NCI-H524 (cell line): ENCODE measurements around the gene BMF.
"Not testable (repeated sequence)": the region's sequence is repeated elsewhere in the genome, so short reads cannot be mapped to it uniquely, and the experiment has no call there.

Experiments used
- DNase-seq, 2 experiments: peaks; one replicate each; lab custom pipeline; 2025; lab: John Stamatoyannopoulos, UW

Gene BMF, protein sequence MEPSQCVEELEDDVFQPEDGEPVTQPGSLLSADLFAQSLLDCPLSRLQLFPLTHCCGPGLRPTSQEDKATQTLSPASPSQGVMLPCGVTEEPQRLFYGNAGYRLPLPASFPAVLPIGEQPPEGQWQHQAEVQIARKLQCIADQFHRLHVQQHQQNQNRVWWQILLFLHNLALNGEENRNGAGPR

DNA sequence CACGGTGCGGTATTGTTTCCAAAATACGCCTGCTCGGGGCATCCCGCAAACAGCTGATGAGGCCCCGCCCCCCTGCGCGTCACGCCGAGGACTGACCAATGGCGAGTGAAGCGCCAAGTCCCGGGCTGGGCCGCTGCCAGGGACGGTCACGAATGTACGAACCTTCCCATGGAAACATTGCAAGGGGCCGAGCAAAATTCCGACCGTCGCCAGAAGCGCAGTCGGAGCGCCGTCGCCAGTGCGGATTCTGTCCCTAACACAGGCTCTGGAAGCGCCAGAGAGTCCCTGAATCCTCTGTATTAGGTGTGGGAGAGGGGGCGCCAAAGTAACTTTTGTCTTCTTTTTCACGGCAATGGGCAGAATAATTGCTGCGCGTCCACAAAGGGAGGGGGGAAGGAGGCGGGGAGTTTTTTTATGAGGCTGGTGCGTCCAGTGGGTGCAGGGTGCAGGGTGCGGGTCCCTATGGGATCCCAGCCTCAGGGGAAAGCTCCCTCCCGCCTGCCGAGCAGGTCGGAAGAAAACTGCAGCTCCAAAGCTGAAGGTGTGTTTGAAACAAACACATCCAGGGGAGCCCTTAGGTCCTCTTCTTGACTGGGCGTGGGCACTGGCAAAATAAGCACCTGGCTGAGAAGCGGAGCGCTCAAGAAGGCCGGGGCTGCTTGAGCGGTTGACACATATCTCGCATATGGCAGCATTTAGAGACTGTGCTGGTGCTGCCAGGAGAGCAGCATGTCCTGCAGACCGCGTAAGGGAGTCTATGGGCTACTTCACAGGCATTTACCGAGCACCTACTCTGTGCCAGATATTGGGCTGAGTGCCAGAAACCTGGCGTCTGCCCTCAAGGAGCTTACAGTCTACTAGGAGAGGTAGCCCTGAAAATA, at the start of gene BMF:
Gene BMF (minus strand): TSS at position 25 of the 881 bp plus-strand sequence. CDS start 2,793 bp downstream, outside the sequence.
- DNase-seq: peak; percentile 99

DNA sequence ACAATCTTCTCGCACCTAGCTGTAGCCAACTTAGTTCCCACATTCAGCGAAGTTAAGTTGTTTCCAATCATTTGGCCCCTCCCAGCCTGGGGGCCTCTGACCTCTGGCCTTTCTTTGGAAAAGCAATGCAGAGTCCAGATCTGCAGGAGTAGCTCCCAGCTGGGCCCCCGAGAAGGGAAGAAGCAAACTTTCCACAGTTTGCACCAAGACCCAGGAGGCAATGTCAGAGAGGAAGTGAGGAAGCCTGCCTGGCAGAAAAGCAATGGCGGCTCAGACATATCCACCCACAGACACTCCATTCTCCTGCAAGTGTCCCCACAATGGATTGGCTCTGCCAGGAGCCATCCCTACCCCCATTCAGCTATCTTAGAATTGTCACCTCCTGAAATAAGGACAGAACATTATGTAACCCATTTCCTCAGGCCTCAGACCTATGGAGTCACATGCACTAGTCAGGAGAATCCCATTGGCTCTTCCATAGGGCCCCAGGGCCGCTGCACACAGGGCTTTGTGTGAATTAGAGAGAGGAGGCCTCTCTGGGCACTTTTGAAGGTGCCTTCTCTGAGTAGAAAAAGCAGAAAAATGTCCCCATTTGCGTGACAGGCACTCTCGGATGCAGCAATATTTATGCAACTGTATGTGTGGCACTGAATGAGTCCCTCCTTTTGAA, 49.2 kb upstream of the BMF start:
- no peak for DNase-seq

DNA sequence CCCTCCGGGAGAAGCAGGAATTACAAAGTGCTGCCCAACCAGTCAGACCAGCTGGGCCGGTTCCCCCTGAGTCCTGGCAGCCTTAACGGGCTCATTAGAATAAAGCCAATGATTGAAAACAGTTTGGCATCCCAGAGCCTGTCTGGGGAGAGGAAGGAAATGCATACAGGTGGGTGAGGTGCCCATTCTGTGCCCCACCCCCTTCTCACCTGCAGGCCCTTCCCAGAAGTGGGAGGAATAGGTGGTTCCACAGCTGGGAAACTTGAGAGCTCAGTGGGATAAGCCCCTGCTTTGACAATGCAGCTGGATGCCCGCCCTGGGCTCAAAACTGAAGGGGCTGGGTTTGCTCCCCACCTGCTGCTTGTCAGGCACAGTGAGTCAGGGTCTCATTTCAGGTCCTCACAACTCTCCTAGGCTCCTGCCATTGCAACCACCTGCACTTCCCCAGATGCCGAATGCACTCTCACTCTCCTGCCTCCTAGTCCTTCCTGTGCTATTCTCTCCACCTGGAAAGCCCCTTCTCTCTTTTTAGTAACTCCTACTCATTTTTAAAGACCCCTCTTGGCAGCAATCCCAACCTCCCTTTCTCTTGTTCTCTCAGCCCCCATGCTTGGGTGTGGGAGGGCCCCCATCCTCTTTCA, 46.7 kb upstream of the BMF start:
- no peak for DNase-seq

DNA sequence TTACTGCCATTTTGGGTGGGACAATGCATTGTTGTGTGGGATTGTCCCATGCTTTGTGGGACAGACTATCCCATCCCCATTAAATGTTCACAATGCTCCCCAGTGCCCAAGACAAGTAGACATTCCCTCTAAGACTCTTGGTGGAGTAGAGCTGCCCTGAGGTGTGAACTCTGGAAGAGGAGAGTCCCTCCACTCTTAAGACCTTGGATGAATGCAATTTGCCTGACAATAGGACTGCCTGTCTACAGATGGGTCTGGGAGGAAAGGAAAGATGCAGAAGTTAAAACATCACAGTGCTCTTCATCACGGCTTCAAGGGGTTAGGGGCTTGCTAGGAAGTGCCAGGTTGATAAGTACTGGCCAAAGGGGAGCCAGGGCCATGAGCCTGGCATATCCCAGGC, 46.1 kb upstream of the BMF start:
- DNase-seq: not testable (repeated sequence)

DNA sequence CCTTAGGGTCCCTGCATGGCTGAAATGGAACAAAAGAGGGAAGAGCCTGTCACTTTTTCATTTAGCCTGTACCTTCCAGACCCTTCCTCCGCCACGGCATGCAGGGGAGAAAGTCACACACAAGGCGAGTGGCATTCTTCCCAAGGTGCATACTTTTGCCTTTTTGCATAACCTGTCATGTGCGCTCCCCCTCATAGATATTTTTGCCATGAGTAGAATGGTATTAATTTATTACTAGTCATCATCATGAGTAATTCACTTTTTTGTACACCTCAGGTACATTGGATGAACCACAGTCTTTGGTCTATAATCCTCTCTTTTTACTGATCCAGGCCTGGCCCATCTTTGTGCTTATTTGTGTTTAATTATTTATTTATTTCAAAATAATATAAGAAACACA, 43.3 kb upstream of the BMF start:
- no peak for DNase-seq

DNA sequence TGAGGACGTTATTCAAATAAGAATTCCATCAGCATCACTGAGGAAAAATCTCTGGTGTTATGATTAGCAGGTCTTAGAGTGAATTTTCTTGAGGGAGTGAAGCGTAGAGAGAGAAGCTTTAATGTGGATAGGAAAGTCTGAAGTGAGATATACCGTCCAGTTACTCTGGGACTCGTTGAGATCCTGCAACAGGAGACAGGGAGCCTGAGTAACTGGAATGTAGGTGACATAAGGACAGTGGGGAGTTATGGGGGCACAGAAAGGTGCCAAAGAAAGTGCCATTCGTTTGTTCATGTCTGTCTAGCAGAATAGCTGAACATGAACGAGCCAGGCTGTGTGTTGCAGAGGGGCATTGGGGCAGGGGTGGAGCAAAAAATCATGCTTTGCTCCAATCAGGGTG, 42.8 kb upstream of the BMF start:
- DNase-seq: no peak

DNA sequence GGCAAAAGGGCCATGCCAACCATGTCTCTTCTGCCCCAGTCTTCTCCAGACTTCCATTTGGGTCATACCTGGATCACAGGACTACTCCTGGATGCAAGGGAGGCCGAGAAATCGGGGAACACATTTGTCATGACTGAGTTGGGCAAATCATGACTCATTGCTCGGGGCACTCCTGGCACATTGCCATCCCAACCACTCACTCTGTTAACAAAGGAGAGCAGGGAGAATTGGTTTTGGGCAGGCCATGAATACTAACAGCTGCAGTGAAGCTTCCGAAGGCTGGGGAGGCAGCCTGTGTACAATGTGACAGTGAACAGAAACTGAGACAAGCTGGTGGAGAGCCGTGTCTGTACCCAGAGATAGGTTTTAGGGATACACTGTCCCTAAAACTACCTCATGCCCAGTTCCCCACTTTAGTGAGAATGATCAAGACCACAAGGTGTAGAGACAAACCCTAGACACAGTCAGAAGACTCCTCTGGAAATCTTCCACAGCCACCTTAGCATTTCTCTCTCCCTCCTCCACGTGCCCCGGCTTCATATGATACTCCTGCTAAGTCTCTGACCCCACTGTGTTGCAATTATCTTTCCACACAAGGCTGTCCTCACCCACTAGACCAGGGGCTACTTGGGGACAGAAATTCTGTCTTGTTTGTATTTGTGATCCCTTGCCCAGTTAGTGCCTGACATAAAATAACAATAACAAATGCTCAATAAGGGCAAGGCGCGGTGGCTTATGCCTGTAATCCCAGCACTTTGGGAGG, 41.7 kb upstream of the BMF start:
- DNase-seq: no peak

DNA sequence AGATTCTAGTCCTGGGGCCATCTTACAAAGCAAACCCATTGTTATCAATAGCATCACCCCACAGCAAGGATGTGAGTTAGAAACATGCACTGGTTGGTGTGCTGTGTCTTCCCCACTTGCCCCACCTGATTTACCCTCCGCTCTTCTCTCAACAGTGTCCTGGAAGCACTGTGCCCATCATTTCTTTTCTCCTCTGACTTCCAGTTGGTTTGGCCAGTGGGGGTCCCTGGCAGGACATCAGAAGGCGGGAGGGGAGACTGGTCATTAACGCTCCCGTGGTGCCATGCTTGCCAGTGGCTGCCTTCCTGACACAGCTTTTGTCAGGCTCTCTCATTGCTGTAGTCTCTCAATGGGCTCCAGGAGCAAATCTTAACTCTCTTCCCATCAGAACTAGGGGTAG, 40.7 kb upstream of the BMF start:
- DNase-seq: no peak

DNA sequence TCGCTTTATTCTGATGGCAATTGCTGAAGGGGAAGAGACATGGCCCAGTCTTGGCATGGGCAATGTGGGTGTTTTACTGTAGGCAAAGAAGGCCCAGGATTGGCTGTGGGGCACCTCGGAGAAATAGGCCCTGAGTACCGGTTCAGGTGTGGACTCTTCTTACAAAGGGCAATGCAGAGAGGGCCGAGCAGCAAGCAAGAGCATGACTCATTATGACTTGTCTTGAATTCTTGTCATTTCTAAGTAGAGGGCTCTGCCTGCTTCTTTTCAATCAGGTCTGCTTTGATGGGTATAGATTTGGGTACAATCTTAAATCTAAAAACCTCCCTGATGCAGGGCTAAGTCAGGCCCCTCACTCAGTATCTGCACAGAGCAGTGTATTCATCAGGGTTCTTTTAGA, 37.4 kb upstream of the BMF start:
- DNase-seq: no peak

DNA sequence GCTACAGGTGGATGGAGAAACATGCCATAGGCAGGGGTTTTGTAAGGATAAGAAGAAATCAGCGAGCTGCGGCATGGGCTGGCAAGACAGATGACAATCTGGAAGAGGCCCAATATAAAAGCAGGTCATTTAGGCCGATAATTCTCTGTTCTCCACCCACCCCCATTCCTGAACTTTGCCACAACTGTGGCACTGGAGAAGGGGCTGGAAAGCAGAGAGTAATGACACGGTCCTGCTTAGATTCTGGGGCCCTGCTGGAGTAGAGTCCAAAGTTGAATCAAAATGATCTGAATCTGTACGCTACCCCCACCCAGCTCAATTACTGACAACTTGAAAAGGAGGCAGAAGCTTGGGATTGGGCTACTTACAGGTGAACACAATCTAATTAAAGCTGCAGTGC, 33.7 kb upstream of the BMF start:
- no peak for DNase-seq

DNA sequence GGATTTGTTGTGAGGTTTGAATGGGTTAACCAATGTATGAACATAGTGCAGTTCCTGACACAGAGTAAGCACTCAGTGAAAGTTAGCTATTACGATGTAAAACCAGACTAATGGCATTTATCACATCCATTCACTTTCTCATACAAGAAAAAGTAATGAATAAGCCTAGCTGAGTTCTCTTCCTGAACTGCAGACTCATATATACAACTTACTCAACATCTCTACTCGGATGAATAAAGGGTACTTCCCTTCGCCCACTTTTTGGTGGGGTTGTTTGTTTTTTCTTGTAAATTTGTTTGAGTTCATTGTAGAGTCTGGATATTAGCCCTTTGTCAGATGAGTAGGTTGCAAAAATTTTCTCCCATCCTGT, 29.5 kb upstream of the BMF start:
- not testable (repeated sequence) for DNase-seq

DNA sequence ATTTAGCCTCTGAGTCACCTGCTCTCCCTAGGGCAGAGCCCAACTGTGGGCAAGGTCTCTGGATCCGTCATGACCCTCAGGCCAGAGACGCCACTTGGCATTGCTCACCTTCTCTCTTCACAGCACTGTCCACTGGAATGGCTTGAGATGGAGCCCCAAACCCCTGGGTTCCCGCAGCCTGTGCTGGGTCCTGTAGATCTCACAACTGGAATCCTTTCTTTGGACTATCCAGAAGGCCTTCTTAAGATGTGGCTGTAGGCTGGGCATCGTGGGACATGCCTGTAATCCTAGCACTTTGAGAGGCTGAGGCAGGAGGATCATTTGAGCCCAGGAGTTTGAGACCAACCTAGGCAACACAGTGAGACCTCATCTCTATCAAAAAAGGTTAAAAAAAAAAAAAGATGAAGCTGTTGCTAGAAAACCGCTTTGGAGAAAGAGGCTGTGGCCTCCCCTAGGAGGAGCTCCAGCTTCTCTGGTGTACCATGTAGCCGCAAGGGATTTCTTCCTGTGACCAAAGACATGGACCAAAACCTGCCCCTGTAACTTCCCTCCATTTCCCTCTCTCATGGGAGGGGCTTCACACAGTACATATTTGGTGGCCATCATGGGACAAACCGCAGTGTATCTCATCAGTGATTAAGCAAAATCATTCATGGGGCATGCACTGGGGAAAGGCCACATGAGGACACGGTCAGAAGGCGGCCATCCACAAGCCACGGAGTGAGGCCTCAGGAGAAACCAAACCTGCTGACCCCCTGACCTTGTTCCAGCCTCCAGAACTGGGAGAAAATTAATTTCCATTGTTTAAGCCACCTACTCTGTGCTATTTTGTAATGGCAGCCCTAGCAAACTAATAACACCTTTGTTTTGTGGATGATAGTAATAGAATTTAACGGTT, 28.9 kb upstream of the BMF start:
- no peak for DNase-seq

DNA sequence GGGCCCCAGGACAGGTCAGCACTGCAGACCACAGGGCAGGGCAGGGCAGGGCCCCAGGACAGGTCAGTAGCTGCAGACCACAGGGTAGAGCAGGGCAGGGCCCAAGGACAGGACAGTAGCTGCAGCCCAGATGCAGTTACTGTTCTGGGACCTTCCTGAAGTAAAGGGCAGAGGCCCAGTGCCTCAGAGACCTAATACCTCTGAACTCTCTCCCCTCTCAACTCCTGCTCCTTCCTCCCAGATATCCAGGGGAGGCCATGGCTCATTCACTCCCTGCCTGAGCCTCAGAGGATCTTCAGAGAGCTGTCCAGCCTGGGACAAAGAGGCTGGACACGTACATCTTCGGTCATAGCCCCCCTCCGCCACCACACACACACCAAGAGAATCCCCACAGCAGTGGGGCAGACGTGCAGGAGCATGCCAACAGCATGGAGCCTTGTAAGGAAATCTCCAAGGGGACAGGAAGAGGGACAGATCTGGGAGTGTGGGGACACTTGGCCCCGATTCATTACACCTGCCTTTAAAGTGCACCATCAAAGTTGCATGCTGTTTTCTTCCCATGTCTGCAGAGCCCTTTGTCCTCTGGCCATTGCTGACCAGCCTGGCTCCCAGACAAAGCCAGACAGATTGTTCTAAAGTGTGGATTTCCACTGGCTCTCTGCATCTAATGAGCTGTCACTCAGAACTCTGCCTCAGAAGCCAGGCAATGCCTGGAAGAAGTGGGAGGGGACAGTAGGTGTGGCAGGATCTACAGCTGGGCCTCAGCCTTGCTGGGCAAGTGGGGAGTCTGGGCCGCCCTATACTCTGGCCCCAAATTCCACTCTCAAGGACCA, 28.0 kb upstream of the BMF start:
- no peak for DNase-seq

DNA sequence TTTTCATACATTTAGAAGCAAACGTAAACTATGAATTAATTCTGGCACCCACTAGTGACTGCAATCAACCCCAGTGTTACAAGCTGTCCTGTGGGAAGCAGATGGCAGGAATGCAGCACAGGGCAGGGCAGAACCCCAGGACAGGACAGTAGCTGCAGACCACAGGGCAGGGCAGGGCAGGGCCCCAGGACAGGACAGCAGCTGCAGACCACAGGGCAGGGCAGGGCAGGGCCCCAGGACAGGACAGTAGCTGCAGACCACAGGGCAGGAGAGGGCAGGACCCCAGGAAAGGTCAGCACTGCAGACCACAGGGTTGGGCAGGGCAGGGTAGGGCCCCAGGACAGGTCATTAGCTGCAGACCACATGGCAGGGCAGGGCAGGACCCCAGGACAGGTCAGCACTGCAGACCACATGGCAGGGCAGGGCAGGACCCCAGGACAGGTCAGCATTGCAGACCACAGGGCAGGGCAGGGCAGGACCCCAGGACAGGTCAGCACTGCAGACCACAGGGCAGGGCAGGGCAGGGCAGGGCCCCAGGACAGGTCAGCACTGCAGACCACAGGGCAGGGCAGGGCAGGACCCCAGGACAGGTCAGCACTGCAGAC, 27.3 kb upstream of the BMF start:
- DNase-seq: not testable (repeated sequence)

DNA sequence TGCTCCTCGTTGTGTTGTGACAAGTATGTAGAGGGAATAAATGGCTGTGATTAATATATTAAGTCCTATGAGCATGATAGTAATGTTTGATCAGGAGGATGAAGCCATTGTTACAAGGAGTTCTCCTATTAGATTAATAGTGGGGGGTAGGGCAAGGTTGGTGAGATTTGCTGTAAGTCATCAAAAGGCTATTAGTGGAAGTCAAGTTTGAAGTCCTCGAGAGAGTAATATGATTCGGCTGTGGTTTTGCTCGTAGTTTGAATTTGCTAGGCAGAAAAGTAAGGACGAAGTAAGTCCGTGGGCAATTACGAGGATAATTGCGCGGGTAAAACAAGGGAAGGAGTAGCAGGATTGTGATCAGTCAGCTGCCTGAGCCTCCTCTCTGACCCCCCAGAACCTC, 26.2 kb upstream of the BMF start:
- no peak for DNase-seq

DNA sequence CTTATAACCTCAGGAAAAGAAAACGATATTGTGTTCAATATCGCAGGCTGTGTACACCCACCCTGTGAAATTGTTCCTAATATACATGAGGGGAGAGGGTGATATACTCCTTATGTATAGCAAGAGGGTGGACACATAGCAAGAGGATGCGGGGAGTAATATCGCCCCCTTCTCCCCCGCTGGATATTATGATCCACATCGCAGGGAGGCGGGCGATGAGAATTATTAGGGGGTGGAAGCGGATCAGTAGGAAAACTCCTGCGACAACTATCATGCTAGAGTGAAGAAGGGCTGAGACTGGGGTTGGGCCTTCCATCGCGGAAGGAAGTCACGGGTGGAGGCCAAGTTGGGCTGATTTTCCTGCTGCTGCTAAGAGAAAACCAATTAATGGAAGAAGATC, 24.9 kb upstream of the BMF start:
- no peak for DNase-seq

DNA sequence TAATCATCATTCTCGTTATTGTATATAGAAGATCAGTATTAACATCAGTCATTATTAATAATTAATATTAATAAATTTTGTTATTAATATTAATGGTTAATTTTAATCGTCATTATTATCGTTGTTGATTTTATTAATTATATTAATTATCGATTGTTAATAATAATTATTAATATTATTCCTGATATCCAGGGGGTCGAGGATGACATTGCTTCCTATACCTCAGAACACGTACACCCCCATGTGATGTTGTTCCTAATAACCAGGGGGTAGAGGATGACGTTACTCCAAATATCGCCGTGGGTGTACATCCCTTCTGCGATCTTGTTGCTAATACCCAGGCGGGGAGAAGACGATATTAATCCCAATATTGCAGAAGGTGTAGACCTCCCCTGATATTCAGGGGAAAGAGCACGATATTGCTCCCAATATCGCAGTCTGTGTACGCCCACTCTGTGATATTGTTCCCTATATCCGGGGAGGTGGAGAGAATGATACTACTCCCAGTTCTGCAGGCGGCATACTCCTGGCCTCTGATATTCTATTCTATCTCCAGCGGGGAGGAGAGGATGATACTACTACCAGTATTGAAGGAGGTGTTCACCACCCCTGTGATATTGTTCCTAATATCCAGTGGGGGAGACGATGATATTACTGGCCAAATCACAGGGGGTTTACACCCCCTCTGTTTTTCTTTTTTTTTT, 22.3 kb upstream of the BMF start:
- no peak for DNase-seq

DNA sequence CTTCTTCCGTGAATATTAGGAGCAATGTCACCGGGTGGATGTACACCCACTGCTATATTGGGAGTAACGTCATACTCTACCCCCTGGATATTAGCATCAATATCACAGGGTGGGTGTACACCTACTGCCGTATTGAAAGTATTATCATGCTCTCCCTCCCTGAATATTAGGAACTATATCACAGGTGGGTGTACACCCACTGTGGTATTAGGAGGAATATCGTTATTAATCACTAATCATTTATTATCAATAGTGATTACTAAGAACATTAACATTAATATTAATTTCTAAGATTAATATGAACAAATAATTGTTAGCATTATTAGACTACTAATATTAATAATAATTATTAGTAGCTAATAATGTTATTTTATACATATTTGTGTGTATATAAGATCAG, 21.4 kb upstream of the BMF start:
- no peak for DNase-seq
